OCI-LY3 (cell line): ENCODE data around the gene CTF1.

ENCODE experiments used
- EZH2phosphoT487 ChIP-seq: fragments of 200-600 bp; shearing (Covaris generic); IDR thresholded peaks from 2 replicates; pipeline ENCODE4 v1.6.1; 2018; ENCODE audit warnings: antibody characterized with exemption, mixed run types, low read depth
- TF ChIP-seq, protein P1 (sequence below): fragments of 200-600, 300-600 bp; sonication (generic); IDR thresholded peaks from 2 replicates; pipeline ENCODE4 v1.5.1; 2014; ENCODE audit warnings: antibody characterized with exemption, low read length, low read depth

GRCh38 chr16:30930160-30930571, 33.8 kb downstream of the CTF1 start:
- TF ChIP-seq EZH2phosphoT487, result no peak
- TF ChIP-seq, protein P1, sequence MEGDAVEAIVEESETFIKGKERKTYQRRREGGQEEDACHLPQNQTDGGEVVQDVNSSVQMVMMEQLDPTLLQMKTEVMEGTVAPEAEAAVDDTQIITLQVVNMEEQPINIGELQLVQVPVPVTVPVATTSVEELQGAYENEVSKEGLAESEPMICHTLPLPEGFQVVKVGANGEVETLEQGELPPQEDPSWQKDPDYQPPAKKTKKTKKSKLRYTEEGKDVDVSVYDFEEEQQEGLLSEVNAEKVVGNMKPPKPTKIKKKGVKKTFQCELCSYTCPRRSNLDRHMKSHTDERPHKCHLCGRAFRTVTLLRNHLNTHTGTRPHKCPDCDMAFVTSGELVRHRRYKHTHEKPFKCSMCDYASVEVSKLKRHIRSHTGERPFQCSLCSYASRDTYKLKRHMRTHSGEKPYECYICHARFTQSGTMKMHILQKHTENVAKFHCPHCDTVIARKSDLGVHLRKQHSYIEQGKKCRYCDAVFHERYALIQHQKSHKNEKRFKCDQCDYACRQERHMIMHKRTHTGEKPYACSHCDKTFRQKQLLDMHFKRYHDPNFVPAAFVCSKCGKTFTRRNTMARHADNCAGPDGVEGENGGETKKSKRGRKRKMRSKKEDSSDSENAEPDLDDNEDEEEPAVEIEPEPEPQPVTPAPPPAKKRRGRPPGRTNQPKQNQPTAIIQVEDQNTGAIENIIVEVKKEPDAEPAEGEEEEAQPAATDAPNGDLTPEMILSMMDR, result no peak
